Effector memory CD4-positive, alpha-beta T cell (primary cell): ENCODE measurements around the gene IRS2.
"Not testable (repeated sequence)": the region's sequence is repeated elsewhere in the genome, so short reads cannot be mapped to it uniquely, and the experiment has no call there.

Experiments
- DNase-seq, 3 donors: peaks; one replicate each; pipeline ENCODE4 v3.0.0-alpha.2; 2020
- H3K27ac ChIP-seq: 2 replicates; pipeline ENCODE4 v1.7.0; 2013; ENCODE audit warnings: mild to moderate bottlenecking, low read length, moderate library complexity; ENCODE audit not compliant: insufficient read depth, poor library complexity, severe bottlenecking
- H3K27me3 ChIP-seq: replicated peaks from 2 replicates; pipeline ENCODE4 v1.7.0; 2013; ENCODE audit warnings: mild to moderate bottlenecking, low read length; ENCODE audit not compliant: insufficient read depth, control insufficient read depth, poor library complexity, severe bottlenecking
- H3K36me3 ChIP-seq: 2 replicates; pipeline ENCODE4 v1.7.0; 2013; ENCODE audit warnings: mild to moderate bottlenecking, low read length, moderate library complexity; ENCODE audit not compliant: control insufficient read depth, insufficient read depth
- H3K4me1 ChIP-seq: 2 replicates; pipeline ENCODE4 v1.7.0; 2013; ENCODE audit warnings: low read length, mild to moderate bottlenecking; ENCODE audit not compliant: control insufficient read depth, insufficient read depth, poor library complexity, severe bottlenecking
- H3K4me3 ChIP-seq: 2 replicates; pipeline ENCODE4 v1.7.0; 2013; ENCODE audit warnings: low read length, low read depth, mild to moderate bottlenecking; ENCODE audit not compliant: insufficient read depth, poor library complexity, severe bottlenecking
- H3K9me3 ChIP-seq: 2 replicates; pipeline ENCODE4 v1.7.0; 2013; ENCODE audit warnings: mild to moderate bottlenecking, low read length, moderate library complexity; ENCODE audit not compliant: control insufficient read depth
- total RNA-seq, 3 donors: gene quantifications; one replicate each; lab custom pipeline; 2026; lab: John Stamatoyannopoulos, UW

The IRS2 gene, protein sequence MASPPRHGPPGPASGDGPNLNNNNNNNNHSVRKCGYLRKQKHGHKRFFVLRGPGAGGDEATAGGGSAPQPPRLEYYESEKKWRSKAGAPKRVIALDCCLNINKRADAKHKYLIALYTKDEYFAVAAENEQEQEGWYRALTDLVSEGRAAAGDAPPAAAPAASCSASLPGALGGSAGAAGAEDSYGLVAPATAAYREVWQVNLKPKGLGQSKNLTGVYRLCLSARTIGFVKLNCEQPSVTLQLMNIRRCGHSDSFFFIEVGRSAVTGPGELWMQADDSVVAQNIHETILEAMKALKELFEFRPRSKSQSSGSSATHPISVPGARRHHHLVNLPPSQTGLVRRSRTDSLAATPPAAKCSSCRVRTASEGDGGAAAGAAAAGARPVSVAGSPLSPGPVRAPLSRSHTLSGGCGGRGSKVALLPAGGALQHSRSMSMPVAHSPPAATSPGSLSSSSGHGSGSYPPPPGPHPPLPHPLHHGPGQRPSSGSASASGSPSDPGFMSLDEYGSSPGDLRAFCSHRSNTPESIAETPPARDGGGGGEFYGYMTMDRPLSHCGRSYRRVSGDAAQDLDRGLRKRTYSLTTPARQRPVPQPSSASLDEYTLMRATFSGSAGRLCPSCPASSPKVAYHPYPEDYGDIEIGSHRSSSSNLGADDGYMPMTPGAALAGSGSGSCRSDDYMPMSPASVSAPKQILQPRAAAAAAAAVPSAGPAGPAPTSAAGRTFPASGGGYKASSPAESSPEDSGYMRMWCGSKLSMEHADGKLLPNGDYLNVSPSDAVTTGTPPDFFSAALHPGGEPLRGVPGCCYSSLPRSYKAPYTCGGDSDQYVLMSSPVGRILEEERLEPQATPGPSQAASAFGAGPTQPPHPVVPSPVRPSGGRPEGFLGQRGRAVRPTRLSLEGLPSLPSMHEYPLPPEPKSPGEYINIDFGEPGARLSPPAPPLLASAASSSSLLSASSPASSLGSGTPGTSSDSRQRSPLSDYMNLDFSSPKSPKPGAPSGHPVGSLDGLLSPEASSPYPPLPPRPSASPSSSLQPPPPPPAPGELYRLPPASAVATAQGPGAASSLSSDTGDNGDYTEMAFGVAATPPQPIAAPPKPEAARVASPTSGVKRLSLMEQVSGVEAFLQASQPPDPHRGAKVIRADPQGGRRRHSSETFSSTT (N-terminal part only)
- 296 to 630 (median 362) reads per million in 3 donors for total RNA-seq

DNA sequence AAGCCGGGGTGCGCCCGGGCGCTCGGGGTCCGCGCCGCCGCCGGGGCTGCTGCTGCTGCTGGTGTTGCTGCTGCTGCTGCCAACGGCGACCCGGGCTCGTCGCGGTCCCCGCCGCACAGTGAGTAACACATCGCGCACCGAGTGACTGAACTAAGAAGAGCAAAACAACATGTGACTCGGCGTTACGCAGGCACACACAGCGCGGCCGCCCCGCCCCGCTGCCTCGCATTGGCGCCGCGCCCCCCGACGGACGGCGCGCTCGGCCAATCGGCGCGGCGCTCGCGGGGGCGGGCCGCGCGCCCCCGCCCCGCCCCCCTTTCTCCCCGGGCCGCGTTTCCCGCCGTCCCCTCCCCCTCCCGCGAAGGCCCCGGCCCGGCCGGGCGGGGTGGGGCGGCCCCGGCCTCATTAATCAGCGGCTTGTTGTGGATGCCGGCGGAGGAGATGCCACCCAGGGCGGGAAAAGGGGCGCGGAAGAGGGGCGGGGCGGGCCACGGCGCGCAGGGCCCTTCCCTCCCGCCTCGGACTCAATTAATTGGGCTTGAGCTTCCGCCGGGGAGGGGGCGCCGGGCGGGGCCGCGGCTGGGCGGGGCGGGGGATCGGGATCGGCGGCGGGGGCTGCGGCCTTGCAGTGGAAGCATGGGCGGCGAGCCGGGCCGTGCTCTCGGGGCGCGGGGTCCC, at the start of gene IRS2:
TSS of gene IRS2 (minus strand) at position 127 of the 678 bp plus-strand sequence. CDS start 530 bp downstream, outside the sequence.
- Histone ChIP-seq H3K36me3 (no peaks in the 10 kb centered on the region), H3K4me1 (peaks cover 5% of the 10 kb centered on the region), H3K4me3 (peak within 1 kb of the TSS; percentile 83), H3K27me3 (no peaks in the 10 kb centered on the region), H3K9me3 (no peaks in the 10 kb centered on the region), H3K27ac (peak within 1 kb of the TSS; percentile 65)
- DNase-seq = peak; percentile 90 to 92 (median 90)

DNA sequence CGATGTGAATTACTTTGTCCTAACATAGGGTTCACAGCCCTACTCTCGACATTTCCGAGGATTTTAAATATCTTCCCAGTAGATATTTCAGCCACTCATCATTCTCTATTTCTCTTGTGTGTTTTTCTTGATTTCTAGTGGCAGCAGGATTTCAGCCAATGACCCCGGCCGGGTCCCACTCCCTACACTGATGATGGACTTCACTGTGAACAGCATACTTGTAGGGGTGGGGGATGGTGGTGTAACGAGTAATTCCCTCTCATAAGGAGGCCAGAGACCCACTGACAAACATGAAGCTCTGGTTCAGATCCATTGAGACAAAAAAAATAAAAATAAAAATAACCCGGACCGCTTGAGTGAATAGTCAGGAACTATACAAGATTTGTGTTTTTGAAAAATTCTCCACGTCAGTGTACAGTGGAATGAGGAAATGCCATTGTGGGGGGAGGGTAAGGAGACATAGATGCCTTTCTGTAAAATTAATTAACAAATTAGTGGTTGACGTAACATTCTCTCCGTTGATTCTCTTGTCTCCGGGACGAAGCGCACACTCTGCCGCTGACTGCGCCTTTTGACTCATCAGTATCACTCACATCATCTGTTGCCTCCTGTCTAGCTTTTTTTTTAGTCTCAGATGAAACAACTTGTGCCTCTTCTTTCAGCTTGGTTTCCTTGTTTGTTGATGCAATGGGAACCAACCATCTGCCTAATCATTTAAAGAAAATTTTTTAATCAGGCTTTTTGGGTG, 48.8 kb upstream of the IRS2 start:
- no peaks in the 10 kb centered on the region for H3K9me3 ChIP-seq
- H3K36me3 ChIP-seq = no peaks in the 10 kb centered on the region
- H3K27me3 ChIP-seq = no peaks in the 10 kb centered on the region
- no peak for DNase-seq
- H3K4me1 ChIP-seq = no peaks in the 10 kb centered on the region
- no peak overlapping the region for H3K27ac ChIP-seq
- H3K4me3 ChIP-seq = no peak overlapping the region

DNA sequence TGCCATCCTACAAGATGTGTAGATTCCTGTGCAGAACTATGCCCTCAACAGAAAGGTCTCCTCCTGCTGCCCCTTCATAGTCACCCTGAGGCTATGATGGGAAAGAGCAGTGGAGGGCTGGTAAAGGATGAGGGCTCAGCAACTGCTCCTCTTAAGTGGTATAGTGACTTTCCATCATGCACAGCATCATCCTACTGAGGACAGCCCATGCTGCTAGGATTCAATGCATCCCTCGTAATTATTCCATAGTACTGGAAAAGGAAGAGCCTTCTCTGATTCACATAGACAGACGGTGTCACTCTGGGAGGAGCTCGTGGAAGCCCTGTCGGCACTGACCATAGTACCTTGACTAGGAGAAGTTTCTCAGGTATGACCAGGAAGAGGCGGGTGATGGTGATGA, 47.6 kb upstream of the IRS2 start:
- Histone ChIP-seq H3K27ac (no peak overlapping the region), H3K4me1 (no peaks in the 10 kb centered on the region), H3K9me3 (no peaks in the 10 kb centered on the region), H3K4me3 (no peak overlapping the region), H3K27me3 (no peaks in the 10 kb centered on the region), H3K36me3 (no peaks in the 10 kb centered on the region)
- no peak for DNase-seq

DNA sequence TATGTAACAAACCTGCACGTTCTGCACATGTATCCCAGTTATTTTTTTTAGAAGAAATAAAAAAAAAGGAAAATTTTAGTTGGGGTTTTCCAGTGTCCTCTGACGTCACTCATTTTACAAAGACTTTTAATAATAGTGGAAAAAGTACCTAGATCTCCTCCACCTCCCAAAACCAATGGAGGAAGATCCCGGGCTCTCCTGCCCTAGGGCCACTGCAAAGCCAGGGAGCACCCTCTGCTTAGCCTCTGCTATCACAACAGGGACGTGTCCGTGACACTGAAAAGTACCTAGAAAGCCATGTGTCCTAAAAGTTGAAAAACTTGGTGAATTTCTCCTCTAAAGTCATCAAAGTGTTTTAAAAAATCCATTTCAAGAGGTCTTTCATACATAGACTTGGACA, 46.7 kb upstream of the IRS2 start:
- H3K27ac ChIP-seq = no peak overlapping the region
- no peak overlapping the region for H3K4me3 ChIP-seq
- H3K36me3 ChIP-seq = no peaks in the 10 kb centered on the region
- no peaks in the 10 kb centered on the region for H3K27me3 ChIP-seq
- H3K4me1 ChIP-seq = no peaks in the 10 kb centered on the region
- DNase-seq = no peak
- no peaks in the 10 kb centered on the region for H3K9me3 ChIP-seq

DNA sequence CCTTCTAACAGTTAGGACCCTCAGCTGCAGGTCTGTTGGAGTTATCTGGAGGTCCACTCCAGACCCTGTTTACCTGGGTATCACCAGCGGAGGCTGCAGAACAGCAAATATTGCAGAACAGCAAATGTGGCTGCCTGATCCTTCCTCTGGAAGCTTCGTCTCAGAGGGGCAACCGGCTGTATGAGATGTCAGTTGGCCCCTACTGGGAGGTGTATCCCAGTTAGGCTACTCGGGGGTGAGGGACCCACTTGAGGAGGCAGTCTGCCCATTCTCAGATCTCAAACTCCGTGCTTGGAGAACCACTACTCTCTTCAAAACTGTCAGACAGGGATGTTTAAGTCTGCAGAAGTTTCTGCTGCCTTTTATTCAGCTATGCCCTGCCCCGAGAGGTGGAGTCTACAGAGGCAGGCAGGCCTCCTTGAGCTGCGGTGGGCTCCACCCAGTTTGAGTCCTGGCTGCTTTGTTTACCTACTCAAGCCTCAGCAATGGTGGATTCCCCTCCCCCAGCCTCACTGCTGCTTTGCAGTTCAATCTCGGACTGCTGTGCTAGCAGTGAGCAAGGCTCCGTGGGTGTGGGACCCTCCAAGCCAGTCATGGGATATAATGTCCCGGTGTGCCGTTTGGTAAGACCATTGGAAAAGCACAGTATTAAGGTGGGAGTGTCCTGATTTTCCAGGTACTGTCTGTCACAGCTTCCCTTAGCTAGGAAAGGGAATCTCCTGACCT, 42.4 kb upstream of the IRS2 start:
- not testable (repeated sequence) for H3K36me3 ChIP-seq, H3K27me3 ChIP-seq, H3K4me1 ChIP-seq, H3K9me3 ChIP-seq, H3K4me3 ChIP-seq, DNase-seq, H3K27ac ChIP-seq

DNA sequence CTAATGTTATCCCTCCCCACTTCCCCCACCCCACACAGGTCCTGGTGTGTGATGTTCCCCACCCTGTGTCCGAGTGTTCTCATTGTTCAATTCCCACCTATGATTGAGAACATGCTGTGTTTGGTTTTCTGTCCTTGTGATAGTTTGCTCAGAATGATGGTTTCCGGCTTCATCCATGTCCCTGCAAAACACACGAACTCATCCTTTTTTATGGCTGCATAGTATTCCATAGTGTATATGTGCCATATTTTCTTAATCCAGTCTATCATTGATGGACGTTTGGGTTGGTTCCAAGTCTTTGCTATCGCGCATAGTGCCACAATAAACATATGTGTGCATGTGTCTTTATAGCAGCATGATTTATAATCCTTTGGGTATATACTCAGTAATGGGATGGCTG, 36.8 kb upstream of the IRS2 start:
- not testable (repeated sequence) for H3K36me3 ChIP-seq, H3K27ac ChIP-seq, DNase-seq, H3K27me3 ChIP-seq, H3K9me3 ChIP-seq, H3K4me1 ChIP-seq, H3K4me3 ChIP-seq

DNA sequence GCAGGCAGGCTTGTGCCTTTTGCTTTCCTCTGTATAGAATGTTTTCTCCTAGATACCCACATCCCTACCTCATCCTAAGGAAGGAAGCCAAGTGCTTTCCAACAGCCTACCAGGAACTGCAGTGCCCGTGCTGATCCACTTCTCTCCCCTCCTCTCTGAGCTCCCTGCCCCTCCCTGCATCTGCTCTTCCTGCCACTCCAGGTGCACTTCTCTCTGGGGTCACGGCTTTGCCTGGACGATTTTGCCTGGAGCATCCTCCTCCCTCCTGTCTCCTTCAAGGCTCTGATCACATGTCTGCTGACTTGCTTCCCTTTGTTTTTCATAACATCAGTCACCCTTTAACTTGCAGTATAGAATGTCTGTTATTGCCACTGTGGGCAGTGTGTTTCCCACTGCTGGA, 34.7 kb upstream of the IRS2 start:
- Histone ChIP-seq H3K4me3 (no peak overlapping the region), H3K36me3 (no peaks in the 10 kb centered on the region), H3K9me3 (no peaks in the 10 kb centered on the region), H3K27ac (no peak overlapping the region), H3K4me1 (no peaks in the 10 kb centered on the region), H3K27me3 (no peaks in the 10 kb centered on the region)
- no peak for DNase-seq

DNA sequence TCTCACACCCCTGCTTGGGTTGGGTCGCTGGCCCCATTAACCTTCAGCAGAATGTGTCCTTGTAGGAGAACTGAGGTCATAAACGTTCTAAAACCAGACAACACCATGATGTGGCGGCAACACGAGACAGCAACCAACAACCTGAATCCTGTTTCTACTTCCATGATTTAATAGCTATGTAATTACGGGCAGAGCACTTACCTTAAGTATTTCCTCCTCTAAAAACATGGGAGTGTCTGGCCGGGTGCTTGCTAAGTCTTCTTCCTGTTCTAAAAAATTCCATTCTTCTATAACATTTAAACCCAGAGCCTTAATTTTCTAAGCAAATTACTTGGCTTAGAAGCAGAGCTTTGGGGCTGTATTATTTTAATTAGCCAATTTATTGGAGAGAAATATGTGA, 33.5 kb upstream of the IRS2 start:
- Histone ChIP-seq H3K4me3 (no peak overlapping the region), H3K27me3 (no peaks in the 10 kb centered on the region), H3K4me1 (no peaks in the 10 kb centered on the region), H3K27ac (no peak overlapping the region), H3K36me3 (no peaks in the 10 kb centered on the region), H3K9me3 (no peaks in the 10 kb centered on the region)
- no peak for DNase-seq
